GM23248 (cell line): Measurements from ENCODE around the gene MRPS15. TPM values are rescaled to one million over a fixed set of nuclear protein-coding genes. Genes with fewer than 3 reads are reported as not detected.

Source experiments
- DNase-seq: peaks from one replicate; pipeline ENCODE4 v3.0.0-alpha.2; 2015
- H2AFZ ChIP-seq: fragments of 200-600 bp; sonication (generic); 2 replicates; pipeline ENCODE4 v1.6.1; 2016; ENCODE audit warnings: antibody characterized with exemption
- H3F3A ChIP-seq: fragments of 200-600 bp; sonication (generic); 2 replicates; pipeline ENCODE4 v1.6.1; 2016; ENCODE audit warnings: mild to moderate bottlenecking, antibody characterized with exemption, mixed run types; ENCODE audit not compliant: insufficient read depth
- H3K27ac ChIP-seq: fragments of 200-600 bp; sonication (generic); 2 replicates; pipeline ENCODE4 v1.5.1; 2016; ENCODE audit warnings: mild to moderate bottlenecking
- H3K27me3 ChIP-seq: fragments of 200-600 bp; sonication (generic); replicated peaks from 2 replicates; pipeline ENCODE4 v1.6.1; 2016; ENCODE audit warnings: mild to moderate bottlenecking; ENCODE audit not compliant: insufficient read depth
- H3K36me3 ChIP-seq: fragments of 200-600 bp; sonication (generic); 2 replicates; pipeline ENCODE4 v1.6.1; 2016; ENCODE audit warnings: low read depth, mild to moderate bottlenecking
- H3K4me1 ChIP-seq: fragments of 200-600 bp; sonication (generic); 2 replicates; pipeline ENCODE4 v1.6.1; 2016; ENCODE audit warnings: mild to moderate bottlenecking; ENCODE audit not compliant: insufficient read depth
- H3K4me2 ChIP-seq: fragments of 200-600 bp; sonication (generic); one replicate; pipeline ENCODE4 v1.6.1; 2016; ENCODE audit warnings: mild to moderate bottlenecking; ENCODE audit not compliant: unreplicated experiment
- H3K4me3 ChIP-seq: fragments of 200-600 bp; sonication (generic); 2 replicates; pipeline ENCODE4 v1.5.1; 2016; ENCODE audit warnings: mild to moderate bottlenecking
- H3K79me2 ChIP-seq: fragments of 200-600 bp; sonication (generic); 2 replicates; pipeline ENCODE4 v1.6.1; 2016; ENCODE audit warnings: mild to moderate bottlenecking; ENCODE audit not compliant: insufficient read depth
- H3K9ac ChIP-seq: fragments of 200-600 bp; sonication (generic); 2 replicates; pipeline ENCODE4 v1.6.1; 2016; ENCODE audit warnings: mild to moderate bottlenecking
- H3K9me2 ChIP-seq: fragments of 200-600 bp; sonication (generic); 2 replicates; pipeline ENCODE4 v1.6.1; 2016; ENCODE audit warnings: mixed run types, mild to moderate bottlenecking, moderate library complexity; ENCODE audit not compliant: insufficient read depth
- H3K9me3 ChIP-seq: fragments of 200-600 bp; sonication (generic); one replicate; pipeline ENCODE4 v1.6.1; 2017; ENCODE audit warnings: low read depth
- H4K20me1 ChIP-seq: fragments of 200-600 bp; sonication (generic); 2 replicates; pipeline ENCODE4 v1.6.0; 2016; ENCODE audit not compliant: insufficient read depth
- EZH2 ChIP-seq: fragments of 200-600 bp; sonication (generic); IDR thresholded peaks from 2 replicates; pipeline ENCODE4 v1.6.1; 2018; ENCODE audit warnings: antibody characterized with exemption, mild to moderate bottlenecking; ENCODE audit not compliant: insufficient read depth, poor library complexity, severe bottlenecking
- EZH2phosphoT487 ChIP-seq: fragments of 200-600 bp; sonication (generic); IDR thresholded peaks from 2 replicates; pipeline ENCODE4 v1.6.1; 2018; ENCODE audit warnings: antibody characterized with exemption, moderate library complexity, mild to moderate bottlenecking, low read depth; ENCODE audit not compliant: insufficient read depth
- WGBS, 2 experiments: methylation state at CpG; one replicate each; pipeline ENCODE4 v1.1.6; 2015 to 2017; ENCODE audit warnings: low lambda C conversion rate in 2 of 2, low coverage in 1 of 2; ENCODE audit errors: missing lambda C conversion rate in 2 of 2; 5-methylcytosine and 5-hydroxymethylcytosine counted together
- in situ Hi-C: fragments of 300-500 bp; cut with MboI; formaldehyde crosslinking; loops from 2 replicates; pipeline ENCODE4 v1.15.0; 2020
- polyA plus RNA-seq: library from polyadenylated mRNA; unstranded; fragments of >200 nt; fragmentation: Nextera tagmentation; extraction: Ambion mirVana; gene quantifications from 2 replicates; pipeline ENCODE4 v1.2.1, GENCODE V29; 2016
- small RNA-seq: library from RNA; depleted of rRNA; stranded (forward); fragments of <200 nt; gene quantifications from one replicate; pipeline ENCODE3, GENCODE V24; 2014; ENCODE audit warnings: low read depth, low replicate concordance
- total RNA-seq: library from RNA; depleted of rRNA; stranded (reverse); fragments of >200 nt; shearing (Covaris generic); gene quantifications from 2 replicates; pipeline ENCODE4 v1.2.3, GENCODE V29; 2014; rRNA removed

MRPS15 gene
- total and polyA plus RNA-seq, 2 experiments from 2014 or later = 53.7 to 107 TPM

DNA sequence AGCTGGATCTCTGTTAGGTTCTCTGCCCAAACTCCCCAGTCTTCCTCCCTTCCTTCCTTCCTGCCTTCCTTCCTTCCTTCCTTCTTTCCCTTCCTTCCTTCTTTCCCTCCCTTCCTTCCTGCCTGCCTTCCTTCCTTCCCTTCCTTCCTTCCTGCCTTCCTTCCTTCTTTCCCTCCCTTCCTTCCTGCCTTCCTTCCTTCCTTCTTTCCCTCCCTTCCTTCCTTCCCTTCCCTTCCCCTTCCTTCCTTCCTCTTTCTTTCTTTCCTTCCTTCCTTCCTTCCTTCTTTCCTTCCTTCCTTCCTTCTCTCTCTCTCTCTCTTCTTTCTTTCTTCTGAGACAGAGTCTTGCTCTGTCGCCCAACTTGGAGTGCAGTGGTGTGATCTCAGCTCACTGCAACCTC lies 57.7 kb downstream of the MRPS15 start:
- no peaks in the 10 kb centered on the region for H3K27me3 ChIP-seq
- in situ Hi-C loops = no loop called here

More for the DNA sequence above, 57.7 kb downstream of the MRPS15 start:
- TF ChIP-seq EZH2phosphoT487 (no peak), EZH2 (no peak)
- Histone ChIP-seq H4K20me1 (no peaks in the 10 kb centered on the region), H3K4me2 (no peak overlapping the region), H3K79me2 (peaks cover 15% of the 10 kb centered on the region), H3K36me3 (no peaks in the 10 kb centered on the region), H3K9ac (no peak overlapping the region), H3K9me2 (no peaks in the 10 kb centered on the region), H3K4me3 (no peak overlapping the region), H3K9me3 (no peaks in the 10 kb centered on the region), H3F3A (0 out of 2 replicates have a peak, but pooled peaks cover 8% of the 10 kb centered on the region), H3K27ac (no peak overlapping the region), H2AFZ (no peak overlapping the region), H3K4me1 (peaks cover 10% of the 10 kb centered on the region)
- DNase-seq = no peak
- 77 to 95% methylated on average over 1 of the region's 1 CpG for WGBS, 2 experiments

Small RNA genes lying within 50 kb of the gene (small RNA-seq; reads per million reads assigned to genes)
- not detected for gene SNORA63C

Other genes starting within 250 kb of the MRPS15 start
- gene THRAP3, start 239.9 kb downstream of the MRPS15 start, total RNA-seq = 57.3 and 61.5 TPM in 2 replicates
- 91.9 and 95.2 TPM in 2 replicates for gene THRAP3, start 239.9 kb downstream of the MRPS15 start, polyA plus RNA-seq
- gene SH3D21, start 158.0 kb downstream of the MRPS15 start, total RNA-seq = 5.6 and 14.4 TPM in 2 replicates
- 1.1 and 1.8 TPM in 2 replicates for gene SH3D21, start 158.0 kb downstream of the MRPS15 start, polyA plus RNA-seq
- gene EVA1B, start 140.7 kb downstream of the MRPS15 start, total RNA-seq = 294 and 328 TPM in 2 replicates
- 95.0 and 111 TPM in 2 replicates for gene EVA1B, start 140.7 kb downstream of the MRPS15 start, polyA plus RNA-seq
- gene STK40, start 78.5 kb downstream of the MRPS15 start, total RNA-seq = 11.1 and 16.4 TPM in 2 replicates
- 15.3 and 16.2 TPM in 2 replicates for gene STK40, start 78.5 kb downstream of the MRPS15 start, polyA plus RNA-seq
- gene LSM10, start 66.5 kb downstream of the MRPS15 start, total RNA-seq = 4.6 and 10.4 TPM in 2 replicates
- 72.5 and 80.2 TPM in 2 replicates for gene LSM10, start 66.5 kb downstream of the MRPS15 start, polyA plus RNA-seq
- 6.6 and 6.9 TPM in 2 replicates for gene OSCP1, start 13.9 kb downstream of the MRPS15 start, total RNA-seq
- gene OSCP1, start 13.9 kb downstream of the MRPS15 start, polyA plus RNA-seq = 9.9 and 10.2 TPM in 2 replicates
- not detected in 2 replicates for gene CSF3R, start 18.5 kb upstream of the MRPS15 start, total RNA-seq
- gene CSF3R, start 18.5 kb upstream of the MRPS15 start, polyA plus RNA-seq = not detected in 2 replicates